HepG2 (cell line): ENCODE measurements around the gene DNMT3B. TPM values are rescaled to one million over a fixed set of nuclear protein-coding genes. Genes with fewer than 3 reads are reported as not detected.

ENCODE experiments used
- ATAC-seq: fragments of 200-7000 bp; cut with Tn5 transposase; 3 replicates; pipeline ENCODE4 v1.9.1; 2020; ENCODE audit warnings: mild to moderate bottlenecking, moderate library complexity
- BruUV-seq: library from RNA; stranded (reverse); fragments of 400-500 nt; replicated peaks from 2 replicates; lab custom pipeline; 2021; lab: Mats Ljungman, UMichigan
- CTCF ChIA-PET: fragments of 300-600 bp; formaldehyde crosslinking; extraction: SDS; loops from one replicate; lab custom pipeline; 2021; ENCODE audit warnings: low total read pairs, inconsistent platforms, low intra/inter-chr PET ratio; lab: Yijun Ruan, JAX
- POLR2A ChIA-PET: fragments of 350-600 bp; sonication (Branson Sonifier 250); formaldehyde crosslinking; loops from one replicate; lab custom pipeline; 2020; ENCODE audit warnings: antibody characterized with exemption, inconsistent platforms; lab: Yijun Ruan, JAX
- DNase-seq: peaks from one replicate; pipeline ENCODE4 v3.0.0-alpha.2; 2015; ENCODE audit warnings: low spot score
- FAIRE-seq: peaks from 3 replicates; lab custom pipeline; 2011; peaks lifted over from hg19 to GRCh38; lab: Jason Lieb, UNC
- H2AFZ ChIP-seq: one replicate; pipeline ENCODE4 v1.6.1; 2011; ENCODE audit warnings: low read length, inconsistent platforms
- H3K27ac ChIP-seq: fragments of 300-600 bp; 3 replicates; pipeline ENCODE4 v1.8.0; 2011; ENCODE audit warnings: mixed run types, mild to moderate bottlenecking, mixed read lengths, low read length, inconsistent platforms; ENCODE audit not compliant: insufficient read depth; ENCODE audit errors: extremely low read length
- H3K27me3 ChIP-seq, 2 experiments: fragments of 200-600 bp in 1 of 2; 2 replicates in 1 of 2; 3 replicates in 1 of 2; pipeline versions ENCODE4 v1.6.0 to v1.8.0; 2011; ENCODE audit warnings: low read length in 2 of 2, mild to moderate bottlenecking in 2 of 2, moderate library complexity in 2 of 2, inconsistent platforms in 1 of 2; ENCODE audit not compliant: insufficient read depth in 2 of 2, control insufficient read depth in 1 of 2
- H3K36me3 ChIP-seq, 2 experiments: fragments of 200-600 bp in 1 of 2; replicated peaks in 1 of 2; 2 replicates in 1 of 2; 3 replicates in 1 of 2; pipeline versions ENCODE4 v1.5.1 to v1.8.0; 2011; ENCODE audit warnings: low read length in 2 of 2, inconsistent platforms in 1 of 2; ENCODE audit not compliant: insufficient read depth in 2 of 2, control insufficient read depth in 1 of 2
- H3K4me1 ChIP-seq: 2 replicates; pipeline ENCODE4 v1.5.1; 2012; ENCODE audit warnings: low read length, inconsistent platforms; ENCODE audit not compliant: insufficient read depth
- H3K4me2 ChIP-seq: 2 replicates; pipeline ENCODE4 v1.6.0; 2011; ENCODE audit warnings: low read depth, low read length, inconsistent platforms
- H3K4me3 ChIP-seq, 3 experiments: fragments of 200-600 bp in 1 of 3; sonication (generic), shearing (Covaris generic) in 1 of 3; replicated peaks in 1 of 3; 2 replicates each; pipeline ENCODE4 v1.5.1; 2011 to 2016; ENCODE audit warnings: low read length in 3 of 3, inconsistent platforms in 2 of 3, low read depth in 2 of 3, mild to moderate bottlenecking in 2 of 3, control low read depth in 1 of 3, mixed read lengths in 1 of 3; ENCODE audit not compliant: insufficient read depth in 1 of 3
- H3K79me2 ChIP-seq: one replicate; pipeline ENCODE4 v1.6.1; 2011; ENCODE audit warnings: low read length, inconsistent platforms; ENCODE audit not compliant: insufficient read depth
- H3K9ac ChIP-seq: 2 replicates; pipeline ENCODE4 v1.6.0; 2011; ENCODE audit warnings: mild to moderate bottlenecking, low read depth, low read length, inconsistent platforms; ENCODE audit not compliant: insufficient read depth
- H3K9me3 ChIP-seq: 2 replicates; pipeline ENCODE4 v1.5.1; 2012; ENCODE audit warnings: mild to moderate bottlenecking, low read length
- H4K20me1 ChIP-seq: 2 replicates; pipeline ENCODE4 v1.6.0; 2011; ENCODE audit warnings: inconsistent platforms, mild to moderate bottlenecking, low read length, moderate library complexity; ENCODE audit not compliant: insufficient read depth
- RARG ChIP-seq: sonication (generic); formaldehyde crosslinking; IDR thresholded peaks from 2 replicates; pipeline ENCODE4 v1.4.0; 2020; ENCODE audit warnings: low read depth, mild to moderate bottlenecking, missing genetic modification reagents
- TBL1XR1 ChIP-seq: fragments of 150-350 bp; IDR thresholded peaks from 2 replicates; pipeline ENCODE4 v1.6.1; 2014; ENCODE audit warnings: borderline replicate concordance, low read length; ENCODE audit not compliant: partially characterized antibody
- UBTF ChIP-seq: sonication (generic); formaldehyde crosslinking; IDR thresholded peaks from 2 replicates; pipeline ENCODE4 v1.4.0; 2020; ENCODE audit warnings: mild to moderate bottlenecking, missing genetic modification reagents
- ZKSCAN8 ChIP-seq: IDR thresholded peaks from 2 replicates; pipeline ENCODE4 v1.6.1; 2016; ENCODE audit warnings: borderline replicate concordance, missing genetic modification reagents, missing compliant biosample characterization
- ZNF281 ChIP-seq: sonication (generic); formaldehyde crosslinking; IDR thresholded peaks from 2 replicates; pipeline ENCODE4 v1.4.0; 2020; ENCODE audit warnings: missing genetic modification reagents, borderline replicate concordance
- ZNF687 ChIP-seq: sonication (generic); formaldehyde crosslinking; IDR thresholded peaks from 2 replicates; pipeline ENCODE4 v1.5.1; 2020; ENCODE audit warnings: mild to moderate bottlenecking, missing genetic modification reagents, moderate library complexity
- WGBS: methylation state at CpG from one replicate; pipeline ENCODE4 v1.1.6; 2017; ENCODE audit warnings: low lambda C conversion rate; 5-methylcytosine and 5-hydroxymethylcytosine counted together
- in situ Hi-C: cut with HindIII; loops from 2 replicates; pipeline ENCODE4 v1.10.0; 2017; ENCODE audit warnings: low pct_unique_long_range_greater_than_20kb; ENCODE audit not compliant: extremely low pct_ligation_motif_present
- intact Hi-C: fragments of 100-400 bp; cut with micrococcal nuclease; formaldehyde crosslinking; loops from one replicate; pipeline ENCODE4 v1.10.0; 2022; ENCODE audit not compliant: unreplicated experiment
- polyA plus RNA-seq, 8 experiments: library from polyadenylated mRNA; depleted of rRNA in 3 of 8; stranded (reverse) in 7 of 8; unstranded in 1 of 8; fragments of >200 nt; fragmentation: Illumina TruSeq in 4 of 8; extraction: Trizol in 4 of 8; gene quantifications; 2 replicates each; pipeline versions ENCODE4 v1.2.1 to v1.2.3, GENCODE V29; 2011 to 2016; ENCODE audit warnings: low read depth in 4 of 8, missing spikeins in 1 of 8, mixed read lengths in 1 of 8; ENCODE audit not compliant: insufficient read depth in 1 of 8
- total RNA-seq, 5 experiments: library from RNA; depleted of rRNA; stranded (reverse); fragments of >200 nt; fragmentation: Illumina TruSeq; extraction: Trizol; gene quantifications; 2 replicates each; pipeline ENCODE4 v1.2.3, GENCODE V29; 2016; ENCODE audit warnings: low read depth in 1 of 5

The DNMT3B gene
- total and polyA plus RNA-seq, 2 of the 13 experiments (the other 11 are each of a cell fraction or from before 2014, with no cell fraction given), result 3.8 to 13.9 TPM

- H3K27me3 ChIP-seq, result no peaks in the 10 kb centered on the region; a peak in 1 of 5 replicates
- H3K4me1 ChIP-seq, result peaks cover 56% of the 10 kb centered on the region
- FAIRE-seq, result no peak
- H3K36me3 ChIP-seq, result no peaks in the 10 kb centered on the region
- no peaks in the 10 kb centered on the region for H3K9me3 ChIP-seq
- peak overlapping the region; percentile 98 for H3K4me2 ChIP-seq
- intact Hi-C loops, result loop anchor here (5.0 kb wide), 1 partner anchor 92 kb away; the partner anchor contains the start of gene C20orf203
- no peak for DNase-seq
- H3K4me3 ChIP-seq, result peak overlapping the region in 2 of 3 experiments; percentile 95; a peak in 5 of 6 replicates
- peaks cover 7% of the 10 kb centered on the region for H3K79me2 ChIP-seq
- 91% methylated on average over 17 of the region's 17 CpGs for WGBS
- POLR2A ChIA-PET, result interaction anchor here (0.5 to 3.2 kb wide), 8 partner anchors 10 to 55 kb away, joined by 3 to 21 read pairs (median 5); partner anchors contain the start of genes COMMD7 and MAPRE1
- no peak overlapping the region for H3K27ac ChIP-seq
- CTCF ChIA-PET, result no interaction called here
- no peak for ATAC-seq
- no peak overlapping the region for H3K9ac ChIP-seq
- in situ Hi-C loops, result loop anchor here (25.0 kb wide), 1 partner anchor 252 kb away; no protein-coding TSS in a partner anchor
- BruUV-seq, result TSS peak; percentile 47
- H2AFZ ChIP-seq, result no peak overlapping the region
- 0 out of 2 replicates have a peak, but pooled peaks have one; percentile 15 for TF ChIP-seq ZNF687 (CRISPR knock-in tag)
- TF ChIP-seq ZKSCAN8 (CRISPR knock-in tag), result peak; percentile 93
- TF ChIP-seq TBL1XR1, result no peak
- 0 out of 2 replicates have a peak, but pooled peaks have one; percentile 12 for TF ChIP-seq ZNF281 (CRISPR knock-in tag)
- TF ChIP-seq RARG (CRISPR knock-in tag), result no peak
- 0 out of 2 replicates have a peak, but pooled peaks have one; percentile 13 for TF ChIP-seq UBTF (CRISPR knock-in tag)
- H4K20me1 ChIP-seq, result no peaks in the 10 kb centered on the region
Observed at GRCh38 chr20:32764005-32764960, 2.1 kb downstream of the DNMT3B start.
